ENCODE measurements around the gene SULF2.
A peak's percentile ranks its signal among the peaks of the same experiment; 100 is the strongest.

Gene SULF2

DNA sequence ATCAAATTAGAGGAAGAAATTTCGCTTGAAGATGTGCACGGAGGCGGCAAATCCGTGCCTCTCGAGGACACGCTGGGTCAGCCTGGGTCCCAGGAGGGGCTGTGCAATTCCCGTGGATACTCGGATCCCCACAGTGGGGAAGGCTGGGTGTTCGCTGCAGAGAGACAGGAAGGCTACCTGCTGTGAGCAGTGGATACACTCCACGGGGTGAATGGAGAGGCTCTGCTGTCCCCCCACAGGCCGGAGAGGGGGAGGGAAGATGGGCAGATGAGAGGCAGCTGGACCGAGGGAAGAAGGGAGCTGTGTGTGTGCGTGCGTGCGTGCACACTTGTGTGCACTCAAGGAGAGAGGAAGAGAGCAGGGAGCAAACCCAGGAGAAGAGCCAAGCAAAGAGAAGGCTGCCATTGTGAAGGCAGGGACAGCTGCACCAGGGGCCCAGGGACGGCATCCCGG is 57.3 kb downstream of the SULF2 start:
- no peaks in the 10 kb centered on the region for H3K36me3 Mint-ChIP-seq
- no peaks in the 10 kb centered on the region for H3K9me3 Mint-ChIP-seq (ENCODE audit: low read depth)
- H3K27ac Mint-ChIP-seq, result peak overlapping the region; percentile 86
- H3K4me1 Mint-ChIP-seq (ENCODE audit: low read depth), result peaks cover 27% of the 10 kb centered on the region
- H3K27me3 Mint-ChIP-seq, result no peaks in the 10 kb centered on the region
- H3K4me3 Mint-ChIP-seq, result peak overlapping the region; percentile 86

GRCh38 chr20:47727170-47727880 is 58.0 kb downstream of the SULF2 start:
- Mint-ChIP-seq H3K4me1 (ENCODE audit: low read depth) (peaks cover 27% of the 10 kb centered on the region), H3K36me3 (no peaks in the 10 kb centered on the region), H3K4me3 (peak overlapping the region; percentile 86), H3K27ac (peak overlapping the region; percentile 86), H3K27me3 (no peaks in the 10 kb centered on the region), H3K9me3 (ENCODE audit: low read depth) (no peaks in the 10 kb centered on the region)

GRCh38 chr20:47726632-47727031 is 58.6 kb downstream of the SULF2 start:
- peak overlapping the region; percentile 23 for H3K4me3 Mint-ChIP-seq
- no peak overlapping the region for H3K27ac Mint-ChIP-seq
- H3K27me3 Mint-ChIP-seq, result no peaks in the 10 kb centered on the region
- H3K9me3 Mint-ChIP-seq (ENCODE audit: low read depth), result no peaks in the 10 kb centered on the region
- no peaks in the 10 kb centered on the region for H3K36me3 Mint-ChIP-seq
- peaks cover 27% of the 10 kb centered on the region for H3K4me1 Mint-ChIP-seq (ENCODE audit: low read depth)

DNA sequence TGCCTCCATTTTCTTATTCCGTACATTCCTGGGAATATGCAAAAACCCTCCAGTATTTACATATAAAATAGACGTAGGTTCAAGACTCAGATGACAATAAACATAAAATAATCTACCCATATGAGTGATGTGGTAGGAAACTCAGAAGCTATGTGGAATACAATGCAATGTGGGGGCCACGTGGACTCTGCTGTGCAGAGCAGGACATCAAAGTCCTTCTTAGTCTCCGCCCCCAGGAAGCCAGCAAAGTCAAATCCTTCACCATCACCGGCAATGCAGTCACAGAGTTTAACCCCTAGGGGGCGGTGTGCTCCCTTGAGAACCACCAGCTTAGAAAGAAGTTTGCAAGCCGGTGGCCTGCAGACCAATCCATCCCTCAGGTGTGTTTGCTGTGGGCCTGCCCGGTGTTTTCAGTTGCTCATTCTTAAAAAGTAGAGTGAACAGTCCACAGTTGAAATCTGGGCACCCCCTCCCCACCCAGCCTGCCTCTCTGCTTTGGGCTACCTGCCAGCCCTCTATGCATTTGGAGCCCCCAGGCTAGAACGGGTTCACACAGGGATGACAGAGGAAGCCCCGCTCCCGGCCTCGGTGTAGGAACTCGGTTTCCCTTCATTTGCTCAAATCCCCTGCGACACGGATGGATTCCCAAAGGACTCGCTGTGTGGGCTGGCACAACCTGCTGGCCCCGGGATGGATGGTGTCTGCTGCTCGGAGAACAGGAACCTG is 59.9 kb downstream of the SULF2 start:
- Mint-ChIP-seq H3K4me1 (ENCODE audit: low read depth) (peaks cover 27% of the 10 kb centered on the region), H3K4me3 (no peak overlapping the region)

GRCh38 chr20:47724910-47725247 is 60.4 kb downstream of the SULF2 start:
- Mint-ChIP-seq H3K4me3 (no peak overlapping the region), H3K36me3 (no peaks in the 10 kb centered on the region), H3K27me3 (no peaks in the 10 kb centered on the region), H3K27ac (no peak overlapping the region), H3K4me1 (ENCODE audit: low read depth) (peaks cover 27% of the 10 kb centered on the region), H3K9me3 (ENCODE audit: low read depth) (no peaks in the 10 kb centered on the region)

More for the DNA sequence above, 59.9 kb downstream of the SULF2 start:
- H3K36me3 Mint-ChIP-seq, result no peaks in the 10 kb centered on the region
- no peaks in the 10 kb centered on the region for H3K27me3 Mint-ChIP-seq
- H3K9me3 Mint-ChIP-seq (ENCODE audit: low read depth), result no peaks in the 10 kb centered on the region
- peak overlapping the region; percentile 61 for H3K27ac Mint-ChIP-seq

- Mint-ChIP-seq H3K27ac (no peak overlapping the region), H3K9me3 (ENCODE audit: low read depth) (no peaks in the 10 kb centered on the region), H3K36me3 (no peaks in the 10 kb centered on the region), H3K4me1 (ENCODE audit: low read depth) (peaks cover 27% of the 10 kb centered on the region), H3K27me3 (no peaks in the 10 kb centered on the region), H3K4me3 (no peak overlapping the region)
Observed at GRCh38 chr20:47724396-47724795, 60.9 kb downstream of the SULF2 start.

DNA sequence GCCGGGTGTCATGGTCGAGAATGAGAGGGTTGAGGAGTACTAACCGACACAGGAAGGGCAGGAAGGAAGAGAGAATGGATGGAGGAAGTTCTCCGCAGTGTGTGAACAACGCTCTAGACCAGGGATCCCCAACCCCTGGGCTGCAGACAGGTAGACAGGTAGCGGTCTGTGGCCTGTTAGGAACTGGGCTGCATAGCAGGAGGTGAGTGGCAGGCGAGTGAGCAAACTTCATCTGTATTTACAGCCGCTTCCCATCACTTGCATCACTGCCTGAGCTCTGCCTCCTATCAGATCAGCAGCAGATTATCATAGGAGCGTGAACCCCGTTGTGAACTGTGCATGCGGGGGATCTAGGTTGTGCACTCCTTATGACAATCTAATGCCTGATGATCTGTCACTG is 62.0 kb downstream of the SULF2 start:
- Mint-ChIP-seq H3K4me3 (no peak overlapping the region), H3K27ac (no peak overlapping the region), H3K27me3 (no peaks in the 10 kb centered on the region)

GRCh38 chr20:47720636-47721427 is 64.4 kb downstream of the SULF2 start:
- Mint-ChIP-seq H3K4me3 (no peak overlapping the region), H3K4me1 (ENCODE audit: low read depth) (peaks cover 3% of the 10 kb centered on the region), H3K36me3 (no peaks in the 10 kb centered on the region), H3K27ac (no peak overlapping the region), H3K9me3 (ENCODE audit: low read depth) (no peaks in the 10 kb centered on the region), H3K27me3 (no peaks in the 10 kb centered on the region)

More for the DNA sequence above, 62.0 kb downstream of the SULF2 start:
- Mint-ChIP-seq H3K9me3 (ENCODE audit: low read depth) (no peaks in the 10 kb centered on the region), H3K36me3 (no peaks in the 10 kb centered on the region), H3K4me1 (ENCODE audit: low read depth) (peaks cover 20% of the 10 kb centered on the region)

- H3K36me3 Mint-ChIP-seq, result no peaks in the 10 kb centered on the region
- H3K4me3 Mint-ChIP-seq, result no peak overlapping the region
- H3K27me3 Mint-ChIP-seq, result peaks cover 2% of the 10 kb centered on the region
- H3K9me3 Mint-ChIP-seq (ENCODE audit: low read depth), result no peaks in the 10 kb centered on the region
- H3K4me1 Mint-ChIP-seq (ENCODE audit: low read depth), result no peaks in the 10 kb centered on the region
- H3K27ac Mint-ChIP-seq, result no peak overlapping the region
Observed at GRCh38 chr20:47719625-47720024, 65.7 kb downstream of the SULF2 start.

- Mint-ChIP-seq H3K27me3 (peaks cover 2% of the 10 kb centered on the region), H3K9me3 (ENCODE audit: low read depth) (no peaks in the 10 kb centered on the region), H3K4me3 (no peak overlapping the region), H3K27ac (no peak overlapping the region), H3K36me3 (no peaks in the 10 kb centered on the region), H3K4me1 (ENCODE audit: low read depth) (no peaks in the 10 kb centered on the region)
Observed at GRCh38 chr20:47719211-47719610, 66.1 kb downstream of the SULF2 start.

DNA sequence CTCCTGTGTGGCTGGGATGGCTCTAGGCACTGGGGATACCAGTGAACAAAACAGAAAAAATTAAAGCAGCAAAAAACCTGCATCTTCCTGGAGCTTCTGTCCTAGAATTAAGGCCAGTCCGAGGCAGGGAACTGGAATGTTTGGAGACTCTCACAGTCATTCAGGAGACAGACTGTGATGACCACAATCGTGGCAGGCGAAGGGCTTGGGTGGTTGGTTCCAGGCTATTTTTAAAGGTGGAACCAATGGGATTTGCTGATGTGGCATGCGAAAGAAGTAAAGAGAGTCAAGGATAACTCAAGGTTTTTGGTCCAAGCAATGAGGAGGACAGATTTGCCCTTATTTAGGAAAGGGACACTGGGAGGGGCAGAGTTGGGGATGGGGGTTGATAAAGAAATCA is 66.9 kb downstream of the SULF2 start:
- Mint-ChIP-seq H3K27ac (no peak overlapping the region), H3K4me3 (no peak overlapping the region), H3K36me3 (no peaks in the 10 kb centered on the region), H3K9me3 (ENCODE audit: low read depth) (no peaks in the 10 kb centered on the region), H3K27me3 (peaks cover 2% of the 10 kb centered on the region), H3K4me1 (ENCODE audit: low read depth) (no peaks in the 10 kb centered on the region)

DNA sequence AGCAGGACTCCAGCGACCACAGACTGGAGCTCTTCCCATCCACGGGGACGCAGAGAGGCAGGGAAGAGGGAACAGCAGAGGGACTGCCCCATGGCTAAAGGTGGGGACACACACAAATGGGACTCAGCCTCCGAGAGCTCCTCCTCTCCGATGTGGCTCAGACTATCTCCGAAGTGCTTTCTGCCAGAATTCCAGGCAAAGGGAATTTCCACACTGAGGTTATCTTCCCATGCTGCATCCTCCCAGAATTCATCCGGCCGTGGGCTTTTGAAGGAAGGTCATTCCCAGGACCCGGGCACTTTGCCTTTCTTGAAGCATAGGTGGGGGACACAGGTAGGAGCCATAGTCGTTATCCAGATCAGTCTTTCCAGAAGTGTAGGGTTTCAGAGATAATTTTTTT is 67.9 kb downstream of the SULF2 start:
- H3K36me3 Mint-ChIP-seq, result no peaks in the 10 kb centered on the region
- no peak overlapping the region for H3K27ac Mint-ChIP-seq
- peaks cover 2% of the 10 kb centered on the region for H3K27me3 Mint-ChIP-seq
- H3K4me3 Mint-ChIP-seq, result no peak overlapping the region
- no peaks in the 10 kb centered on the region for H3K9me3 Mint-ChIP-seq (ENCODE audit: low read depth)
- no peaks in the 10 kb centered on the region for H3K4me1 Mint-ChIP-seq (ENCODE audit: low read depth)

- H3K4me3 Mint-ChIP-seq, result no peak overlapping the region
- H3K27me3 Mint-ChIP-seq, result peaks cover 2% of the 10 kb centered on the region
- no peaks in the 10 kb centered on the region for H3K36me3 Mint-ChIP-seq
- H3K4me1 Mint-ChIP-seq (ENCODE audit: low read depth), result no peaks in the 10 kb centered on the region
- no peaks in the 10 kb centered on the region for H3K9me3 Mint-ChIP-seq (ENCODE audit: low read depth)
- H3K27ac Mint-ChIP-seq, result no peak overlapping the region
Observed at GRCh38 chr20:47713878-47714450, 71.3 kb downstream of the SULF2 start.

GRCh38 chr20:47713163-47713562 is 72.1 kb downstream of the SULF2 start:
- H3K36me3 Mint-ChIP-seq, result no peaks in the 10 kb centered on the region
- no peak overlapping the region for H3K27ac Mint-ChIP-seq
- no peaks in the 10 kb centered on the region for H3K4me1 Mint-ChIP-seq (ENCODE audit: low read depth)
- peaks cover 2% of the 10 kb centered on the region for H3K27me3 Mint-ChIP-seq
- no peak overlapping the region for H3K4me3 Mint-ChIP-seq
- H3K9me3 Mint-ChIP-seq (ENCODE audit: low read depth), result no peaks in the 10 kb centered on the region

Data from activated naive CD8-positive, alpha-beta T cell (primary cell).